Vagina (tissue), 2 donors: ENCODE results near the gene CSF1R.

ENCODE experiments used
- POLR2A ChIP-seq, 2 donors: fragments of 450-650 bp; IDR thresholded peaks; one replicate each; pipeline ENCODE4 v1.6.1; 2017; ENCODE audit warnings: antibody characterized with exemption in 2 of 2, mild to moderate bottlenecking in 2 of 2, moderate library complexity in 2 of 2
- TF ChIP-seq, protein P1 (sequence below), 3 experiments: fragments of 450-650 bp in 2 of 3; fragments of 200-600 bp in 1 of 3; sonication (generic) in 1 of 3; IDR thresholded peaks; one replicate each; pipeline ENCODE4 v1.5.1; 2017 to 2019; ENCODE audit warnings: antibody characterized with exemption in 3 of 3, mild to moderate bottlenecking in 2 of 3, moderate library complexity in 2 of 3

- TF ChIP-seq, protein P1, sequence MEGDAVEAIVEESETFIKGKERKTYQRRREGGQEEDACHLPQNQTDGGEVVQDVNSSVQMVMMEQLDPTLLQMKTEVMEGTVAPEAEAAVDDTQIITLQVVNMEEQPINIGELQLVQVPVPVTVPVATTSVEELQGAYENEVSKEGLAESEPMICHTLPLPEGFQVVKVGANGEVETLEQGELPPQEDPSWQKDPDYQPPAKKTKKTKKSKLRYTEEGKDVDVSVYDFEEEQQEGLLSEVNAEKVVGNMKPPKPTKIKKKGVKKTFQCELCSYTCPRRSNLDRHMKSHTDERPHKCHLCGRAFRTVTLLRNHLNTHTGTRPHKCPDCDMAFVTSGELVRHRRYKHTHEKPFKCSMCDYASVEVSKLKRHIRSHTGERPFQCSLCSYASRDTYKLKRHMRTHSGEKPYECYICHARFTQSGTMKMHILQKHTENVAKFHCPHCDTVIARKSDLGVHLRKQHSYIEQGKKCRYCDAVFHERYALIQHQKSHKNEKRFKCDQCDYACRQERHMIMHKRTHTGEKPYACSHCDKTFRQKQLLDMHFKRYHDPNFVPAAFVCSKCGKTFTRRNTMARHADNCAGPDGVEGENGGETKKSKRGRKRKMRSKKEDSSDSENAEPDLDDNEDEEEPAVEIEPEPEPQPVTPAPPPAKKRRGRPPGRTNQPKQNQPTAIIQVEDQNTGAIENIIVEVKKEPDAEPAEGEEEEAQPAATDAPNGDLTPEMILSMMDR (IDR thresholded peaks at IDR 0.05) = no peak
- no peak for TF ChIP-seq POLR2A (IDR thresholded peaks at IDR 0.05)
Observed at GRCh38 chr5:150123542-150123941, 37.2 kb upstream of the CSF1R start.
